GM12875 (cell line): ENCODE results near the gene DLGAP4.

ENCODE experiments used
- H3K4me3 ChIP-seq: one replicate; pipeline ENCODE4 v1.5.1; 2011; ENCODE audit warnings: low read depth, low read length, control low read depth
- CTCF ChIP-seq: IDR thresholded peaks from 2 replicates; pipeline ENCODE4 v1.5.1; 2011; ENCODE audit warnings: low read depth, mild to moderate bottlenecking, control low read depth, inconsistent platforms, low read length, moderate library complexity, borderline replicate concordance; ENCODE audit not compliant: insufficient read depth

The DLGAP4 gene

GRCh38 chr20:36306553-36307411 is 643 bp downstream of the DLGAP4 start:
- TF ChIP-seq CTCF, result no peak
- H3K4me3 ChIP-seq, result no peak overlapping the region

GRCh38 chr20:36307412-36308325 is 1.5 kb downstream of the DLGAP4 start:
- no peak for TF ChIP-seq CTCF
- H3K4me3 ChIP-seq, result no peak overlapping the region

GRCh38 chr20:36308353-36308752 is 2.2 kb downstream of the DLGAP4 start:
- H3K4me3 ChIP-seq, result no peak overlapping the region
- no peak for TF ChIP-seq CTCF

GRCh38 chr20:36308986-36309385 is 2.8 kb downstream of the DLGAP4 start:
- no peak overlapping the region for H3K4me3 ChIP-seq
- no peak for TF ChIP-seq CTCF

GRCh38 chr20:36309643-36310042 is 3.5 kb downstream of the DLGAP4 start:
- no peak for TF ChIP-seq CTCF
- no peak overlapping the region for H3K4me3 ChIP-seq

GRCh38 chr20:36310215-36310981 is 4.3 kb downstream of the DLGAP4 start:
- no peak for TF ChIP-seq CTCF
- no peak overlapping the region for H3K4me3 ChIP-seq
